Astrocyte of the cerebellum (primary cell): ENCODE measurements around the gene ADGRE1.

Source experiments
- DNase-seq: peaks from one replicate; pipeline ENCODE4 v3.0.0-alpha.2; 2011; ENCODE audit warnings: low read depth
- H3K4me3 ChIP-seq: 2 replicates; pipeline ENCODE4 v1.5.1; 2011; ENCODE audit warnings: mild to moderate bottlenecking, low read depth, low read length, moderate library complexity
- CTCF ChIP-seq: IDR thresholded peaks from 2 replicates; pipeline ENCODE4 v1.5.1; 2012; ENCODE audit warnings: low read length, low read depth, moderate library complexity, mild to moderate bottlenecking; ENCODE audit errors: missing control alignments
- in situ Hi-C: cut with HindIII; loops from 2 replicates; pipeline ENCODE4 v1.10.0; 2017; ENCODE audit warnings: low sequenced_read_pairs

Gene ADGRE1

GRCh38 chr19:6945733-6946132 lies 58.4 kb downstream of the ADGRE1 start:
- no peak for DNase-seq
- in situ Hi-C loops, result no loop called here
- H3K4me3 ChIP-seq, result no peak overlapping the region
- no peak for TF ChIP-seq CTCF

- no peak for TF ChIP-seq CTCF
- no peak overlapping the region for H3K4me3 ChIP-seq
- in situ Hi-C loops, result no loop called here
- no peak for DNase-seq
These were observed 60.4 kb downstream of the ADGRE1 start for GRCh38 chr19:6947745-6948144.

GRCh38 chr19:6948884-6949283 lies 61.5 kb downstream of the ADGRE1 start:
- in situ Hi-C loops, result no loop called here
- no peak for TF ChIP-seq CTCF
- DNase-seq, result no peak
- no peak overlapping the region for H3K4me3 ChIP-seq

- TF ChIP-seq CTCF, result no peak
- no peak for DNase-seq
- in situ Hi-C loops, result no loop called here
- H3K4me3 ChIP-seq, result no peak overlapping the region
These were observed 65.6 kb downstream of the ADGRE1 start for GRCh38 chr19:6952956-6953355.

GRCh38 chr19:6955082-6955481 lies 67.7 kb downstream of the ADGRE1 start:
- no peak overlapping the region for H3K4me3 ChIP-seq
- DNase-seq, result no peak
- in situ Hi-C loops, result no loop called here
- TF ChIP-seq CTCF, result no peak

- in situ Hi-C loops, result no loop called here
- TF ChIP-seq CTCF, result no peak
- H3K4me3 ChIP-seq, result no peak overlapping the region
These were observed 69.2 kb downstream of the ADGRE1 start for GRCh38 chr19:6956573-6956972.

GRCh38 chr19:6958791-6959190 lies 71.4 kb downstream of the ADGRE1 start:
- DNase-seq, result no peak
- no peak overlapping the region for H3K4me3 ChIP-seq
- in situ Hi-C loops, result no loop called here
- no peak for TF ChIP-seq CTCF

More at GRCh38 chr19:6956573-6956972, 69.2 kb downstream of the ADGRE1 start:
- DNase-seq, result no peak
